Measurements from ENCODE around the gene TRIB2. TPM values are rescaled to one million over a fixed set of nuclear protein-coding genes. Genes with fewer than 3 reads are reported as not detected.

TRIB2 gene
- total and polyA plus RNA-seq, 2 of the 4 experiments (the other 2 are of a cell fraction): 12.0 to 12.7 TPM

- TF ChIP-seq RAD21 (IDR thresholded peaks at IDR 0.05; ENCODE audit: low read length): 0 out of 2 replicates have a peak, but pooled peaks have one; percentile 2
- TF ChIP-seq CEBPB (IDR thresholded peaks at IDR 0.05; ENCODE audit: low read depth, low read length): peak; percentile 99
- TF ChIP-seq SMC3 (IDR thresholded peaks at IDR 0.05; ENCODE audit: low read depth, low read length): no peak
These were observed 14.3 kb upstream of the TRIB2 start (continued) for GRCh38 chr2:12702168-12703121.

GRCh38 chr2:12704378-12704777 lies 12.4 kb upstream of the TRIB2 start:
- Histone ChIP-seq H4K20me1 (ENCODE audit: insufficient read depth, low read length) (peaks cover 3% of the 10 kb centered on the region; the same call in 1 of the 2 replicates), H3K9me3 (ENCODE audit: control insufficient read depth, insufficient read depth, low read length) (no peaks in the 10 kb centered on the region; the same call in 1 of the 2 replicates), H3K27me3 (ENCODE audit: control insufficient read depth, insufficient read depth, low read length) (no peaks in the 10 kb centered on the region), H3K56ac (ENCODE audit: extremely low read depth, insufficient read depth, low read length) (no peak overlapping the region), H3K18ac (ENCODE audit: low read depth, low read length) (no peak overlapping the region; the same call in 1 of the 2 replicates), H2AK9ac (replicated peaks; ENCODE audit: low read depth, low read length, poor library complexity) (no peak overlapping the region), H3K27ac (ENCODE audit: insufficient read depth, low read length) (no peak overlapping the region), H3K4ac (ENCODE audit: low read depth, low read length) (no peak overlapping the region), H2AK5ac (ENCODE audit: low read depth, low read length) (peak overlapping the region; percentile 0), H3K9me1 (ENCODE audit: insufficient read depth, low read length) (peaks cover 6% of the 10 kb centered on the region), H3K9ac (ENCODE audit: low read depth, low read length) (no peak overlapping the region), H2BK120ac (ENCODE audit: low read depth, low read length) (no peak overlapping the region), H2BK5ac (ENCODE audit: low read depth, low read length, poor library complexity, severe bottlenecking) (no peak overlapping the region), H3K36me3 (ENCODE audit: control insufficient read depth, insufficient read depth, low read length) (no peaks in the 10 kb centered on the region), H2BK15ac (ENCODE audit: low read depth, low read length) (no peak overlapping the region; the same call in 2 of the 3 replicates), H3K14ac (replicated peaks; ENCODE audit: low read depth, low read length) (no peak overlapping the region), H4K8ac (ENCODE audit: low read depth in 2 of 2, low read length in 2 of 2) (no peak overlapping the region), H3K23ac (ENCODE audit: low read depth, low read length) (no peak overlapping the region), H3K4me1 (ENCODE audit: control insufficient read depth, insufficient read depth, low read length) (peaks cover 11% of the 10 kb centered on the region), H3K4me3 (ENCODE audit: insufficient read depth, low read depth, low read length) (no peak overlapping the region), H2AFZ (replicated peaks; ENCODE audit: low read length, poor library complexity) (no peak overlapping the region), H4K5ac (ENCODE audit: low read depth, low read length) (no peak overlapping the region), H4K91ac (ENCODE audit: insufficient read depth, low read depth, low read length) (no peak overlapping the region), H2BK20ac (ENCODE audit: low read depth, low read length) (no peak overlapping the region), H3K79me1 (ENCODE audit: low read depth in 1 of 2, low read length in 2 of 2) (no peaks in the 10 kb centered on the region), H3K4me2 (ENCODE audit: low read depth, low read length) (no peak overlapping the region)
- ChIA-PET CTCF (interaction anchor here (0.7 kb wide), 1 partner anchor 11 kb away, joined by 3 read pairs; no protein-coding TSS in a partner anchor), POLR2A (ENCODE audit: unreplicated experiment) (no interaction called here)
- ATAC-seq (ENCODE audit: low read depth) (no peak), DNase-seq (peak; percentile 31)
- in situ Hi-C loops (cut with MboI; ENCODE audit: low sequenced_read_pairs) (no loop called here), intact Hi-C loops (cut with micrococcal nuclease) (loop anchor here (5.0 to 10.0 kb wide), 2 partner anchors 82 to 120 kb away; no protein-coding TSS in a partner anchor), dilution Hi-C loops (cut with HindIII; ENCODE audit: low sequenced_read_pairs, unreplicated experiment) (no loop called here)
- no TSS peak for BruUV-seq (replicated peaks)
- TF ChIP-seq POLR2A (IDR thresholded peaks at IDR 0.05; ENCODE audit: low read depth, low read length): no peak
- no peak for TF ChIP-seq ELK1 (IDR thresholded peaks at IDR 0.05; ENCODE audit: borderline replicate concordance, low read depth, low read length)
- no peak for TF ChIP-seq CHD1 (IDR thresholded peaks at IDR 0.05; ENCODE audit: low read depth, low read length)
- TF ChIP-seq SMC3 (IDR thresholded peaks at IDR 0.05; ENCODE audit: low read depth, low read length): no peak
- TF ChIP-seq MXI1 (IDR thresholded peaks at IDR 0.05; ENCODE audit: borderline replicate concordance, low read depth, low read length): no peak
- TF ChIP-seq MAFK (IDR thresholded peaks at IDR 0.05; ENCODE audit: low read depth, low read length): no peak
- no peak for TF ChIP-seq RFX5 (IDR thresholded peaks at IDR 0.05; ENCODE audit: low read depth, low read length)
- no peak for TF ChIP-seq USF2 (IDR thresholded peaks at IDR 0.05; ENCODE audit: low read depth, low read length)
- no peak for TF ChIP-seq CEBPB (IDR thresholded peaks at IDR 0.05; ENCODE audit: low read depth, low read length)
- TF ChIP-seq NFE2L2 (IDR thresholded peaks at IDR 0.05; ENCODE audit: low read depth, low read length): no peak
- TF ChIP-seq FOS (IDR thresholded peaks at IDR 0.05; ENCODE audit: low read depth, low read length): no peak
